AG04450 (cell line): ENCODE results near the gene LRCH2. TPM values are rescaled to one million over a fixed set of nuclear protein-coding genes. Genes with fewer than 3 reads are reported as not detected.

ENCODE experiments used
- CTCF ChIA-PET: fragments of 300-600, 350-600 bp; formaldehyde crosslinking; extraction: SDS; loops from one replicate; lab custom pipeline; 2022; ENCODE audit warnings: antibody characterized with exemption, inconsistent platforms; lab: Charles Lee
- POLR2A ChIA-PET: fragments of 350-600 bp; formaldehyde crosslinking; extraction: SDS; loops from one replicate; lab custom pipeline; 2021; ENCODE audit warnings: antibody characterized with exemption, inconsistent platforms; lab: Yijun Ruan, JAX
- DNase-seq: peaks from one replicate; pipeline ENCODE4 v3.0.0-alpha.2; 2011; ENCODE audit warnings: low read depth, low spot score
- H3K27ac ChIP-seq: one replicate; pipeline ENCODE4 v1.5.1; 2012; ENCODE audit warnings: low read depth, low read length, control low read depth
- H3K27me3 ChIP-seq: one replicate; pipeline ENCODE4 v1.6.0; 2012; ENCODE audit warnings: low read length; ENCODE audit not compliant: control insufficient read depth, insufficient read depth
- H3K4me3 ChIP-seq: 2 replicates; pipeline ENCODE4 v1.5.1; 2011; ENCODE audit warnings: mild to moderate bottlenecking, low read depth, low read length, control low read depth
- H3K9me3 ChIP-seq: 2 replicates; pipeline ENCODE4 v1.5.1; 2012; ENCODE audit warnings: low read length; ENCODE audit not compliant: control insufficient read depth, insufficient read depth
- polyA plus RNA-seq: library from polyadenylated mRNA; depleted of rRNA; stranded (reverse); fragments of >200 nt; gene quantifications from 2 replicates; pipeline ENCODE4 v1.2.3, GENCODE V29; 2011
- TF ChIP-seq, protein P1 (sequence below): IDR thresholded peaks from 2 replicates; pipeline ENCODE4 v1.5.1; 2011; ENCODE audit warnings: low read depth, low read length, control low read depth, inconsistent platforms

Gene LRCH2
- polyA plus RNA-seq, 1 experiment = 6.1 TPM

DNA sequence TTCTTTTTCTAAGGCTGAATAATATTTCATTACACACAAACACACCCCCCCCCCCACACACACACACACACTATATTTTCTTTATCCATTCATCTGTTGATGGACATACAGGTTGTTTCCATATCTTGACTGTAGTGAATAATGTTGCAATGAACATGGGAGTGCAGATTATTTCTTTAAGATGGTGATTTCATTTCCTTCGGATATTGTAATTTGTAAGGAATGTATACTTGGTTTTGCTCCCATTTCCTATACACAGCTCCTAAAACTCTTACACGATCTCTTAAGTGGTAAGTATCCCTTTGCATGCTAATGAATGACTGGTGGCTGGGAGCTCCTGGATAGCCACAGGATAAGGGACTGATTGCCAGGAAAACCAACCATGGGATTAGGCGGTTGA is 59.3 kb downstream of the LRCH2 start:
- ChIA-PET CTCF (no interaction called here), POLR2A (no interaction called here)
- Histone ChIP-seq H3K4me3 (no peak overlapping the region), H3K27ac (no peak overlapping the region), H3K27me3 (no peaks in the 10 kb centered on the region), H3K9me3 (no peaks in the 10 kb centered on the region)
- no peak for DNase-seq
- TF ChIP-seq, protein P1, sequence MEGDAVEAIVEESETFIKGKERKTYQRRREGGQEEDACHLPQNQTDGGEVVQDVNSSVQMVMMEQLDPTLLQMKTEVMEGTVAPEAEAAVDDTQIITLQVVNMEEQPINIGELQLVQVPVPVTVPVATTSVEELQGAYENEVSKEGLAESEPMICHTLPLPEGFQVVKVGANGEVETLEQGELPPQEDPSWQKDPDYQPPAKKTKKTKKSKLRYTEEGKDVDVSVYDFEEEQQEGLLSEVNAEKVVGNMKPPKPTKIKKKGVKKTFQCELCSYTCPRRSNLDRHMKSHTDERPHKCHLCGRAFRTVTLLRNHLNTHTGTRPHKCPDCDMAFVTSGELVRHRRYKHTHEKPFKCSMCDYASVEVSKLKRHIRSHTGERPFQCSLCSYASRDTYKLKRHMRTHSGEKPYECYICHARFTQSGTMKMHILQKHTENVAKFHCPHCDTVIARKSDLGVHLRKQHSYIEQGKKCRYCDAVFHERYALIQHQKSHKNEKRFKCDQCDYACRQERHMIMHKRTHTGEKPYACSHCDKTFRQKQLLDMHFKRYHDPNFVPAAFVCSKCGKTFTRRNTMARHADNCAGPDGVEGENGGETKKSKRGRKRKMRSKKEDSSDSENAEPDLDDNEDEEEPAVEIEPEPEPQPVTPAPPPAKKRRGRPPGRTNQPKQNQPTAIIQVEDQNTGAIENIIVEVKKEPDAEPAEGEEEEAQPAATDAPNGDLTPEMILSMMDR = no peak

DNA sequence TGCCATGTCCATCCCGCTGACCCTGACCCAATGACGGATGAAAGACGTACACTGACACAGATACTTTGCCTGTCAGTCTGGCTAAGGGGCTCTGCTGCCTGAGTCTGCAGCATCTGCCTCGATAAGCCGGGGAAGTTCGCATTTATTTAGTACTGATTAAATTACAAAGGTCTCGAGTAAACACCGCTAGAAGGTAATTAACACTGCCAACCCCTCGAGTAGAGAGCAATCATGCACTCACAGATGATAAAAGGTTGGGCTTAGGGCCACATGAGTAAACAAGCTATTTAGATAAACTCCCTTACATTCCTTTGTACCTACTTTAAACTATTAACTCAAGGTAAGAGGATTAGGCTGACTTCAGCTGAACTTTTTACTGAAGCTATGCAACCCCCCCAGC is 60.7 kb downstream of the LRCH2 start:
- no peaks in the 10 kb centered on the region for H3K27me3 ChIP-seq
- ChIA-PET CTCF (interaction anchor here (0.5 kb wide), 1 partner anchor 18 kb away, joined by 4 read pairs; no protein-coding TSS in a partner anchor), POLR2A (no interaction called here)
- H3K27ac ChIP-seq = no peak overlapping the region
- H3K4me3 ChIP-seq = no peak overlapping the region
- TF ChIP-seq, protein P1 = no peak
- H3K9me3 ChIP-seq = no peaks in the 10 kb centered on the region
- DNase-seq = no peak

GRCh38 chrX:115147220-115147619 is 86.7 kb downstream of the LRCH2 start:
- TF ChIP-seq, protein P1 = peak; percentile 47
- H3K4me3 ChIP-seq = no peak overlapping the region
- H3K27ac ChIP-seq = no peak overlapping the region
- no peaks in the 10 kb centered on the region for H3K9me3 ChIP-seq
- CTCF ChIA-PET = interaction anchor here (0.6 to 1.7 kb wide), 7 partner anchors 10 to 537 kb away, joined by 3 to 14 read pairs (median 4); no protein-coding TSS in a partner anchor
- no peaks in the 10 kb centered on the region for H3K27me3 ChIP-seq
- no peak for DNase-seq
- POLR2A ChIA-PET = no interaction called here

DNA sequence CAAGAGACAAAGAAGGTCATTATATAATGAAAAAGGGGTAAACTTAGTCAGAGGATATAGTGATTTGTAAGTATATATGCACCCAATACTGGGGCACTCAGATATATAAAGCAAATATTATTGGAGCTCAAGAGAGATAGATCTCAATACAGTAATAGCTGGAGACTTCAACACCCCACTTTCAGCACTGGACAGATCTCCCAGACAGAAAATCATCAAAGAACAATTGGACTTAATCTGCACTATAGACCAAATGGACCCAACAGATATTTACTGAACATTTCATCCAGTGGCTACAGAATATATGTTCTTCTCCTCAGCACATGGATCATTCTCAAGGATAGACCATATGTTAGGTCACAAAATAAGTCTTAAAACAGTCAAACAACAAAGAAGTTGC is 91.8 kb downstream of the LRCH2 start:
- CTCF ChIA-PET = interaction anchor here (0.6 kb wide), 1 partner anchor 186 kb away, joined by 3 read pairs; no protein-coding TSS in a partner anchor
- TF ChIP-seq, protein P1 = no peak

DNA sequence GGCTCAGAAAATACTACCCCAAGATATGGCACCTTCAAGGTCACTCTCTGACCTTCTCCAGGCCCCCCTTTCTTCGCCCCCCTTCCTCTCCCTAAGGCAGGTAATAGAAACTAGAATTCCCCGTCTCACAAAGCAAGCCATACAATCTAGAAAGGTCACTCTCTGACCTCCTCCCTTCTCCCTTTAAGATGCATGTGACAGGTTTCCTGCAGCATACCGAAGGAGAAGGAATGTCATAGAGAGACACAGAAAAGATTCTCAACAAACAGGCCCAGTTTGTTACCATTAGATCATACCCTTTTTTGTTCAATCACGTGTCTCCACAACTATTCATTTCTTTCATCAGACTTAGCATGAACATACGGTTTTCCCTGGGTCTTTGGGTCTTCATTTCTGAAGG is 95.9 kb downstream of the LRCH2 start:
- no peak for DNase-seq
- no peaks in the 10 kb centered on the region; the same call in 1 of the 2 replicates for H3K9me3 ChIP-seq
- ChIA-PET POLR2A (no interaction called here), CTCF (no interaction called here)
- no peak overlapping the region for H3K27ac ChIP-seq
- TF ChIP-seq, protein P1 = no peak
- no peaks in the 10 kb centered on the region for H3K27me3 ChIP-seq
- H3K4me3 ChIP-seq = no peak overlapping the region

More for the DNA sequence above, 91.8 kb downstream of the LRCH2 start:
- no peaks in the 10 kb centered on the region; the same call in 1 of the 2 replicates for H3K9me3 ChIP-seq
- no peak for DNase-seq
- no peaks in the 10 kb centered on the region for H3K27me3 ChIP-seq
- no peak overlapping the region for H3K4me3 ChIP-seq
- no peak overlapping the region for H3K27ac ChIP-seq
- POLR2A ChIA-PET = no interaction called here
